ENCODE results near the gene OLIG1. TPM values are rescaled to one million over a fixed set of nuclear protein-coding genes. Genes with fewer than 3 reads are reported as not detected.

Gene OLIG1
- total and polyA plus RNA-seq, 2 donors (not counting 1 experiment from before 2014, with no cell fraction given): 0.33 TPM; not detected in 1

GRCh38 chr21:33101300-33101911 is 31.5 kb downstream of the OLIG1 start:
- POLR2A ChIA-PET: no interaction called here
- Histone ChIP-seq H3K4me2 (replicated peaks; ENCODE audit: low read depth, low read length, poor library complexity, severe bottlenecking) (peak overlapping the region; percentile 36), H3K36me3 (replicated peaks in 1 of 2; ENCODE audit: control extremely low read depth in 1 of 2, control insufficient read depth in 1 of 2, extremely low read depth in 1 of 2, insufficient read depth in 2 of 2, low read length in 1 of 2) (no peaks in the 10 kb centered on the region), H3K9ac (ENCODE audit: low read length) (no peak overlapping the region), H2AFZ (ENCODE audit: insufficient read depth, low read depth, low read length, poor library complexity, severe bottlenecking) (peak overlapping the region; percentile 22), H3K27ac (ENCODE audit: low read length in 2 of 2) (no peak overlapping the region), H3K9me3 (ENCODE audit: control extremely low read depth in 1 of 3, control insufficient read depth in 2 of 3, insufficient read depth in 1 of 3, low read length in 2 of 3) (no peaks in the 10 kb centered on the region), H3K4me3 (ENCODE audit: control extremely low read depth in 1 of 5, extremely low read depth in 1 of 5, insufficient read depth in 1 of 5, low read depth in 2 of 5, low read length in 4 of 5) (no peak overlapping the region), H3K79me2 (ENCODE audit: control insufficient read depth, insufficient read depth, low read length) (no peaks in the 10 kb centered on the region), H3K27me3 (replicated peaks in 1 of 4; ENCODE audit: control extremely low read depth in 1 of 4, control insufficient read depth in 3 of 4, insufficient read depth in 4 of 4, low read length in 3 of 4) (peaks cover 0 to 20% (median 4%) of the 10 kb centered on the region in 4 experiments), H4K20me1 (ENCODE audit: control insufficient read depth, insufficient read depth, low read length, poor library complexity, severe bottlenecking) (no peaks in the 10 kb centered on the region), H3K4me1 (ENCODE audit: control insufficient read depth in 2 of 2, insufficient read depth in 2 of 2, low read length in 2 of 2) (peaks cover 0 to 2% of the 10 kb centered on the region in 2 donors)
- CTCF ChIA-PET: no interaction called here
- H3K4me3 Mint-ChIP-seq: no peak overlapping the region
- peaks cover under 1% of the 10 kb centered on the region for H3K4me1 Mint-ChIP-seq
- DNase-seq: no peak
- intact Hi-C loops (cut with micrococcal nuclease): no loop called here
- H3K27me3 Mint-ChIP-seq: peaks cover 45% of the 10 kb centered on the region
- no peak for TF ChIP-seq CTCF (IDR thresholded peaks at IDR 0.05)
- no peak for TF ChIP-seq EZH2 (IDR thresholded peaks at IDR 0.05; ENCODE audit: borderline replicate concordance, insufficient read depth, low read depth, low read length, poor library complexity, severe bottlenecking)
- H3K27ac Mint-ChIP-seq: no peak overlapping the region
- WGBS (ENCODE audit: insufficient coverage): 44% methylated on average over 30 of the region's 30 CpGs
- H3K9me3 Mint-ChIP-seq (ENCODE audit: insufficient read depth): no peaks in the 10 kb centered on the region
- peak; percentile 41 for ATAC-seq (ENCODE audit: low read depth)

GRCh38 chr21:33105088-33105487 is 35.1 kb downstream of the OLIG1 start:
- no peak for DNase-seq
- CTCF ChIA-PET: no interaction called here

More at GRCh38 chr21:33105088-33105487, 35.1 kb downstream of the OLIG1 start:
- Histone ChIP-seq H3K4me1 (ENCODE audit: control insufficient read depth in 2 of 2, insufficient read depth in 2 of 2, low read length in 2 of 2) (peaks cover 0 to 5% of the 10 kb centered on the region in 2 donors), H2AFZ (ENCODE audit: insufficient read depth, low read depth, low read length, poor library complexity, severe bottlenecking) (no peak overlapping the region), H3K27me3 (replicated peaks in 1 of 4; ENCODE audit: control extremely low read depth in 1 of 4, control insufficient read depth in 3 of 4, insufficient read depth in 4 of 4, low read length in 3 of 4) (peaks cover 0 to 31% (median 8%) of the 10 kb centered on the region in 4 experiments), H3K36me3 (replicated peaks in 1 of 2; ENCODE audit: control extremely low read depth in 1 of 2, control insufficient read depth in 1 of 2, extremely low read depth in 1 of 2, insufficient read depth in 2 of 2, low read length in 1 of 2) (no peaks in the 10 kb centered on the region), H3K4me3 (ENCODE audit: control extremely low read depth in 1 of 5, extremely low read depth in 1 of 5, insufficient read depth in 1 of 5, low read depth in 2 of 5, low read length in 4 of 5) (no peak overlapping the region), H3K9me3 (ENCODE audit: control extremely low read depth in 1 of 3, control insufficient read depth in 2 of 3, insufficient read depth in 1 of 3, low read length in 2 of 3) (peaks cover 0 to 6% (median 0%) of the 10 kb centered on the region in 3 donors), H3K27ac (ENCODE audit: low read length in 2 of 2) (no peak overlapping the region), H4K20me1 (ENCODE audit: control insufficient read depth, insufficient read depth, low read length, poor library complexity, severe bottlenecking) (no peaks in the 10 kb centered on the region), H3K4me2 (replicated peaks; ENCODE audit: low read depth, low read length, poor library complexity, severe bottlenecking) (no peak overlapping the region), H3K79me2 (ENCODE audit: control insufficient read depth, insufficient read depth, low read length) (no peaks in the 10 kb centered on the region), H3K9ac (ENCODE audit: low read length) (no peak overlapping the region)
- no peaks in the 10 kb centered on the region for H3K9me3 Mint-ChIP-seq (ENCODE audit: insufficient read depth)
- no peak for ATAC-seq (ENCODE audit: low read depth)
- POLR2A ChIA-PET: no interaction called here
- no peak for TF ChIP-seq CTCF (IDR thresholded peaks at IDR 0.05)
- TF ChIP-seq EZH2 (IDR thresholded peaks at IDR 0.05; ENCODE audit: borderline replicate concordance, insufficient read depth, low read depth, low read length, poor library complexity, severe bottlenecking): no peak
- no peak overlapping the region for H3K27ac Mint-ChIP-seq
- H3K4me1 Mint-ChIP-seq: peaks cover 2% of the 10 kb centered on the region
- intact Hi-C loops (cut with micrococcal nuclease): no loop called here
- peaks cover 68% of the 10 kb centered on the region for H3K27me3 Mint-ChIP-seq
- WGBS (ENCODE audit: insufficient coverage): 74% methylated on average over 2 of the region's 2 CpGs
- no peak overlapping the region for H3K4me3 Mint-ChIP-seq

Measured in B cell (primary cell).